Liver (tissue), 3 donors: Measurements from ENCODE around the gene TAB2.

Experiments used
- ATF3 ChIP-seq: IDR thresholded peaks from 2 replicates; pipeline ENCODE4 v1.6.1; 2016; ENCODE audit warnings: antibody characterized with exemption
- SP1 ChIP-seq: IDR thresholded peaks from 2 replicates; pipeline ENCODE4 v1.6.1; 2018; ENCODE audit warnings: antibody characterized with exemption, mild to moderate bottlenecking
- YY1 ChIP-seq: IDR thresholded peaks from 2 replicates; pipeline ENCODE4 v1.6.1; 2016; ENCODE audit warnings: antibody characterized with exemption, mild to moderate bottlenecking
- TF ChIP-seq, protein P1 (sequence below): fragments of 150-350 bp; IDR thresholded peaks from 2 replicates; pipeline ENCODE4 v1.5.1; 2017; ENCODE audit warnings: improper control_type of control experiment, low read depth, low read length; ENCODE audit not compliant: missing input control
- TF ChIP-seq, protein P2 (sequence below): IDR thresholded peaks from 2 replicates; pipeline ENCODE4 v1.6.1; 2016; ENCODE audit warnings: antibody characterized with exemption
- donor health status: healthy.
- donor health status: healthy.

DNA sequence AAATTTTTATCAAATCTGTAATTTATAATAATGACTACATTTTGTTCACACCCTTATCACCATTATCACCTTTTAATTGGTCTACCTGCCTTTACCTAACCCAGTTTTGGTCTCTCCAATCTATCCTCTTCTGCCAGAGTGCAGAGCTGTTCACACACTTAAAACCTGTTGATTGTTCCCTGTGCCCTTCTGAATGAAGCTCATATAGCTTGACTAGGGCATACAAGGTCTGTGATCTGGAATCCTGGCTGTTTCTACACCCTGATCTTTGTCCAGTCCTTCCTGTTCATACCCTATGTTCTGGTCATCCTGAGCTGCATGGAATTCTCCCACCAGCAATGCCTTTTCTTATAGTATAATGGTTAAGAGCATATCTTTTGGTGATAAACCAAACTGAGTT is 53.6 kb downstream of the TAB2 start:
- TF ChIP-seq, protein P1, sequence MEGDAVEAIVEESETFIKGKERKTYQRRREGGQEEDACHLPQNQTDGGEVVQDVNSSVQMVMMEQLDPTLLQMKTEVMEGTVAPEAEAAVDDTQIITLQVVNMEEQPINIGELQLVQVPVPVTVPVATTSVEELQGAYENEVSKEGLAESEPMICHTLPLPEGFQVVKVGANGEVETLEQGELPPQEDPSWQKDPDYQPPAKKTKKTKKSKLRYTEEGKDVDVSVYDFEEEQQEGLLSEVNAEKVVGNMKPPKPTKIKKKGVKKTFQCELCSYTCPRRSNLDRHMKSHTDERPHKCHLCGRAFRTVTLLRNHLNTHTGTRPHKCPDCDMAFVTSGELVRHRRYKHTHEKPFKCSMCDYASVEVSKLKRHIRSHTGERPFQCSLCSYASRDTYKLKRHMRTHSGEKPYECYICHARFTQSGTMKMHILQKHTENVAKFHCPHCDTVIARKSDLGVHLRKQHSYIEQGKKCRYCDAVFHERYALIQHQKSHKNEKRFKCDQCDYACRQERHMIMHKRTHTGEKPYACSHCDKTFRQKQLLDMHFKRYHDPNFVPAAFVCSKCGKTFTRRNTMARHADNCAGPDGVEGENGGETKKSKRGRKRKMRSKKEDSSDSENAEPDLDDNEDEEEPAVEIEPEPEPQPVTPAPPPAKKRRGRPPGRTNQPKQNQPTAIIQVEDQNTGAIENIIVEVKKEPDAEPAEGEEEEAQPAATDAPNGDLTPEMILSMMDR = no peak
- TF ChIP-seq, protein P2, sequence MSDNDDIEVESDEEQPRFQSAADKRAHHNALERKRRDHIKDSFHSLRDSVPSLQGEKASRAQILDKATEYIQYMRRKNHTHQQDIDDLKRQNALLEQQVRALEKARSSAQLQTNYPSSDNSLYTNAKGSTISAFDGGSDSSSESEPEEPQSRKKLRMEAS = no peak
- no peak for TF ChIP-seq ATF3
- TF ChIP-seq SP1 = no peak
- TF ChIP-seq YY1 = no peak
